Esophagus muscularis mucosa (tissue), 4 donors: ENCODE measurements around the gene PIP5KL1. TPM values are rescaled to one million over a fixed set of nuclear protein-coding genes. Genes with fewer than 3 reads are reported as not detected.

Experiments used
- DNase-seq: peaks from one replicate; pipeline ENCODE4 v3.0.0-alpha.2; 2017; ENCODE audit errors: extremely low spot score
- H3K27ac ChIP-seq, 4 donors: fragments of 200-600 bp; sonication (generic); replicated peaks in 1 of 4; 1 replicate in 3 of 4; 2 replicates in 1 of 4; pipeline ENCODE4 v1.5.1; 2016 to 2019; ENCODE audit warnings: mild to moderate bottlenecking in 1 of 4
- H3K27me3 ChIP-seq, 4 donors: fragments of 200-600 bp; sonication (generic); one replicate each; pipeline versions ENCODE4 v1.5.1 to v1.6.0; 2016 to 2019
- H3K36me3 ChIP-seq, 4 donors: fragments of 200-600 bp; sonication (generic); one replicate each; pipeline ENCODE4 v1.5.1; 2016 to 2019
- H3K4me1 ChIP-seq, 4 donors: fragments of 200-600 bp; sonication (generic); one replicate each; pipeline ENCODE4 v1.5.1; 2016 to 2019
- H3K4me3 ChIP-seq, 4 donors: fragments of 200-600 bp; sonication (generic); 1 replicate in 2 of 4; 2 replicates in 2 of 4; pipeline ENCODE4 v1.5.1; 2016 to 2019; ENCODE audit warnings: mild to moderate bottlenecking in 4 of 4, moderate library complexity in 1 of 4
- H3K9me3 ChIP-seq, 4 donors: fragments of 200-600 bp; sonication (generic); 1 replicate in 3 of 4; 2 replicates in 1 of 4; pipeline ENCODE4 v1.5.1; 2016 to 2019
- CTCF ChIP-seq, 3 experiments: fragments of 200-600 bp in 2 of 3; fragments of 450-650 bp in 1 of 3; sonication (generic) in 2 of 3; IDR thresholded peaks; one replicate each; pipeline ENCODE4 v1.5.1; 2017 to 2019; ENCODE audit warnings: antibody characterized with exemption in 3 of 3, mild to moderate bottlenecking in 2 of 3, moderate library complexity in 1 of 3
- EP300 ChIP-seq: sonication (generic); formaldehyde crosslinking; IDR thresholded peaks from one replicate; pipeline ENCODE4 v1.6.1; 2017; ENCODE audit warnings: antibody characterized with exemption
- POLR2A ChIP-seq: fragments of 450-650 bp; IDR thresholded peaks from one replicate; pipeline ENCODE4 v1.6.1; 2017; ENCODE audit warnings: antibody characterized with exemption, moderate library complexity, mild to moderate bottlenecking, low read depth
- POLR2AphosphoS5 ChIP-seq, 2 donors: sonication (generic); formaldehyde crosslinking; IDR thresholded peaks; one replicate each; pipeline ENCODE4 v1.6.1; 2017; ENCODE audit warnings: antibody characterized with exemption in 2 of 2
- WGBS: methylation state at CpG from one replicate; pipeline ENCODE4 v1.1.5; 2018; 5-methylcytosine and 5-hydroxymethylcytosine counted together
- intact Hi-C: fragments of 100-400 bp; cut with DNase I; formaldehyde crosslinking; loops from one replicate; pipeline ENCODE4 v1.15.1; 2023
- total RNA-seq, 4 donors: library from RNA; depleted of rRNA; stranded (reverse); fragments of >200 nt; gene quantifications; one replicate each; pipeline versions ENCODE4 v1.1.0 to v1.2.1, GENCODE V29; 2016

The PIP5KL1 gene
- total RNA-seq, result 1 to 10 TPM; 1.3 to 2.8 (median 2.2) TPM

GRCh38 chr9:127930231-127931091 lies at the start of gene PIP5KL1:
Gene PIP5KL1 (minus strand): TSS chr9:127930777. CDS start chr9:127930752, 25 bp downstream.
- whole genome bisulfite sequencing, result 2% methylated on average over 34 of the region's 70 CpGs
- Histone ChIP-seq H3K9me3 (no peaks in the 10 kb centered on the region), H3K4me3 (peak within 1 kb of the TSS; percentile 51 to 69 (median 58)), H3K4me1 (peaks cover 31 to 52% (median 43%) of the 10 kb centered on the region in 4 donors), H3K27me3 (peaks cover 0 to 47% (median 24%) of the 10 kb centered on the region in 4 donors), H3K27ac (no peak within 1 kb of the TSS), H3K36me3 (peaks cover 0 to 18% (median 10%) of the 10 kb centered on the region in 4 donors)
- TF ChIP-seq POLR2AphosphoS5 (IDR thresholded peaks at IDR 0.05) (peak in 1 of 2 donors; percentile 45), POLR2A (no peak)
- DNase-seq, result peak; percentile 95
- intact Hi-C loops, result no loop called here

- TF ChIP-seq POLR2AphosphoS5 (IDR thresholded peaks at IDR 0.05) (peak in 1 of 2 donors; percentile 33), POLR2A (no peak)
- Histone ChIP-seq H3K27ac (peak overlapping the region; percentile 91 to 97 (median 96)), H3K9me3 (no peaks in the 10 kb centered on the region), H3K36me3 (no peaks in the 10 kb centered on the region), H3K4me3 (peak overlapping the region; percentile 81 to 97 (median 89)), H3K4me1 (peaks cover 52 to 60% (median 57%) of the 10 kb centered on the region in 4 donors), H3K27me3 (no peaks in the 10 kb centered on the region)
- 0% methylated on average over 16 of the region's 61 CpGs for WGBS
- intact Hi-C loops, result loop anchor here (5.0 to 10.0 kb wide), 2 partner anchors 38 to 55 kb away; no protein-coding TSS in a partner anchor
- no peak for DNase-seq
Observed at GRCh38 chr9:127980060-127980705, 49.6 kb upstream of the PIP5KL1 start.

GRCh38 chr9:127979333-127980059 lies 48.9 kb upstream of the PIP5KL1 start:
- Histone ChIP-seq H3K27ac (peak overlapping the region; percentile 91 to 97 (median 96)), H3K36me3 (no peaks in the 10 kb centered on the region), H3K4me3 (peak overlapping the region; percentile 81 to 97 (median 89)), H3K4me1 (peaks cover 59 to 67% (median 64%) of the 10 kb centered on the region in 4 donors), H3K27me3 (no peaks in the 10 kb centered on the region), H3K9me3 (no peaks in the 10 kb centered on the region)
- no peak for DNase-seq
- intact Hi-C loops, result loop anchor here (5.0 to 10.0 kb wide), 3 partner anchors 37 to 115 kb away; no protein-coding TSS in a partner anchor
- TF ChIP-seq POLR2A, result no peak
- peak; percentile 22 to 46 for TF ChIP-seq POLR2AphosphoS5 (IDR thresholded peaks at IDR 0.05)
- TF ChIP-seq CTCF (IDR thresholded peaks at IDR 0.05), result no peak
- TF ChIP-seq EP300, result no peak
- 9% methylated on average over 14 of the region's 24 CpGs for WGBS

- Histone ChIP-seq H3K4me3 (peak overlapping the region; percentile 81 to 97 (median 89)), H3K27ac (peak overlapping the region; percentile 91 to 97 (median 96)), H3K9me3 (no peaks in the 10 kb centered on the region), H3K27me3 (no peaks in the 10 kb centered on the region), H3K36me3 (no peaks in the 10 kb centered on the region), H3K4me1 (peaks cover 64 to 72% (median 69%) of the 10 kb centered on the region in 4 donors)
- intact Hi-C loops, result loop anchor here (10.0 kb wide), 1 partner anchor 116 kb away; no protein-coding TSS in a partner anchor
- 48% methylated on average over 5 of the region's 5 CpGs for WGBS
- no peak for DNase-seq
- TF ChIP-seq EP300, result no peak
- no peak for TF ChIP-seq POLR2A
- no peak for TF ChIP-seq CTCF (IDR thresholded peaks at IDR 0.05)
- no peak for TF ChIP-seq POLR2AphosphoS5 (IDR thresholded peaks at IDR 0.05)
Observed at GRCh38 chr9:127979015-127979332, 48.4 kb upstream of the PIP5KL1 start.

GRCh38 chr9:127977884-127978647 lies 47.5 kb upstream of the PIP5KL1 start:
- no peaks in the 10 kb centered on the region for H3K27me3 ChIP-seq
- no peak for TF ChIP-seq POLR2A
- TF ChIP-seq EP300, result no peak
- TF ChIP-seq CTCF (IDR thresholded peaks at IDR 0.05), result peak in 1 of 3 experiments; percentile 17
- peak; percentile 21 to 51 for TF ChIP-seq POLR2AphosphoS5 (IDR thresholded peaks at IDR 0.05)
- 40% methylated on average over 11 of the region's 12 CpGs for WGBS
- H3K9me3 ChIP-seq, result no peaks in the 10 kb centered on the region
- peak overlapping the region; percentile 91 to 97 (median 96) for H3K27ac ChIP-seq
- DNase-seq, result peak; percentile 92
- H3K4me1 ChIP-seq, result peaks cover 73 to 81% (median 78%) of the 10 kb centered on the region in 4 donors
- intact Hi-C loops, result loop anchor here (10.0 kb wide), 1 partner anchor 117 kb away; no protein-coding TSS in a partner anchor
- H3K4me3 ChIP-seq, result peak overlapping the region; percentile 81 to 97 (median 89)
- no peaks in the 10 kb centered on the region for H3K36me3 ChIP-seq
